Aortic smooth muscle cell (primary cell): ENCODE measurements around the gene TFAP2C. TPM values are rescaled to one million over a fixed set of nuclear protein-coding genes. Genes with fewer than 3 reads are reported as not detected.

Experiments
- total RNA-seq: library from RNA; depleted of rRNA; stranded (reverse); fragments of >200 nt; gene quantifications from 2 replicates; pipeline ENCODE4 v1.2.3, GENCODE V29; 2014

Gene TFAP2C
- not detected in 2 replicates for total RNA-seq

GRCh38 chr20:56628873-56629463 lies at the start of gene TFAP2C:
Gene TFAP2C (plus strand): TSS chr20:56629306. CDS start chr20:56629545, 239 bp downstream.

Other genes with a start within 250 kb of the TFAP2C start
- gene AURKA, start 237.1 kb upstream of the TFAP2C start, total RNA-seq, result 15.2 and 27.0 TPM in 2 replicates
- 27.3 and 29.9 TPM in 2 replicates for gene CSTF1, start 236.7 kb upstream of the TFAP2C start, total RNA-seq
- gene CASS4, start 217.0 kb upstream of the TFAP2C start, total RNA-seq, result 0.13 TPM in 1 of 2 replicates, not detected in the other
- gene RTF2, start 160.7 kb upstream of the TFAP2C start, total RNA-seq, result 85.5 and 94.3 TPM in 2 replicates
- gene FAM209A, start 104.6 kb upstream of the TFAP2C start, total RNA-seq, result 0.12 TPM in 1 of 2 replicates, not detected in the other
- not detected in 2 replicates for gene FAM209B, start 96.1 kb upstream of the TFAP2C start, total RNA-seq